Measurements from ENCODE around the gene KIF5A.
"Not testable (repeated sequence)": the region's sequence is repeated elsewhere in the genome, so short reads cannot be mapped to it uniquely, and the experiment has no call there.

Gene KIF5A

GRCh38 chr12:57618431-57618830 is 68.6 kb downstream of the KIF5A start:
- H3K4me3 Mint-ChIP-seq, ATAC-seq, DNase-seq, H3K27ac Mint-ChIP-seq, H3K9me3 Mint-ChIP-seq: not testable (repeated sequence)
- peaks cover 44% of the 10 kb centered on the region for H3K4me1 Mint-ChIP-seq
- peaks cover 99% of the 10 kb centered on the region for H3K27me3 Mint-ChIP-seq

GRCh38 chr12:57618966-57619433 is 69.2 kb downstream of the KIF5A start:
- ATAC-seq (no peak), DNase-seq (no peak)
- Mint-ChIP-seq H3K27ac (no peak overlapping the region), H3K4me1 (peaks cover 43% of the 10 kb centered on the region), H3K27me3 (peaks cover 99% of the 10 kb centered on the region), H3K4me3 (peak overlapping the region in 1 of 2 donors; percentile 61), H3K9me3 (no peaks in the 10 kb centered on the region)

GRCh38 chr12:57619434-57620244 is 69.8 kb downstream of the KIF5A start:
- Mint-ChIP-seq H3K9me3 (no peaks in the 10 kb centered on the region), H3K4me1 (peaks cover 37% of the 10 kb centered on the region), H3K4me3 (peak overlapping the region in 1 of 2 donors; percentile 61), H3K27ac (no peak overlapping the region), H3K27me3 (peaks cover 99% of the 10 kb centered on the region)
- DNase-seq = peak in 1 of 2 donors; percentile 25
- peak; percentile 47 for ATAC-seq

GRCh38 chr12:57620245-57620935 is 70.5 kb downstream of the KIF5A start:
- Mint-ChIP-seq H3K4me3 (peak overlapping the region; percentile 77 to 80), H3K9me3 (no peaks in the 10 kb centered on the region), H3K27me3 (peaks cover 100% of the 10 kb centered on the region), H3K4me1 (peaks cover 34% of the 10 kb centered on the region), H3K27ac (no peak overlapping the region)
- no peak for ATAC-seq
- no peak for DNase-seq

- Mint-ChIP-seq H3K4me1 (peaks cover 39% of the 10 kb centered on the region), H3K27me3 (peaks cover 100% of the 10 kb centered on the region), H3K4me3 (peak overlapping the region; percentile 77 to 80), H3K27ac (peak overlapping the region in 1 of 2 donors; percentile 20), H3K9me3 (no peaks in the 10 kb centered on the region)
- peak; percentile 30 for ATAC-seq
- DNase-seq = peak; percentile 20 to 35
Measured at GRCh38 chr12:57620936-57621496, 71.2 kb downstream of the KIF5A start.

GRCh38 chr12:57621497-57622292 is 71.9 kb downstream of the KIF5A start:
- H3K27ac Mint-ChIP-seq = no peak overlapping the region
- DNase-seq (peak; percentile 55 to 57), ATAC-seq (peak; percentile 80)
- H3K9me3 Mint-ChIP-seq = no peaks in the 10 kb centered on the region
- peaks cover 46% of the 10 kb centered on the region for H3K4me1 Mint-ChIP-seq
- peaks cover 100% of the 10 kb centered on the region for H3K27me3 Mint-ChIP-seq
- peak overlapping the region; percentile 77 to 80 for H3K4me3 Mint-ChIP-seq

GRCh38 chr12:57622293-57623245 is 72.7 kb downstream of the KIF5A start:
- DNase-seq = peak in 1 of 2 donors; percentile 8
- peaks cover 55% of the 10 kb centered on the region for H3K4me1 Mint-ChIP-seq
- no peak overlapping the region for H3K27ac Mint-ChIP-seq
- H3K4me3 Mint-ChIP-seq = peak overlapping the region; percentile 77 to 80
- no peaks in the 10 kb centered on the region for H3K9me3 Mint-ChIP-seq
- ATAC-seq = no peak
- peaks cover 100% of the 10 kb centered on the region for H3K27me3 Mint-ChIP-seq

GRCh38 chr12:57623385-57623784 is 73.5 kb downstream of the KIF5A start:
- Mint-ChIP-seq H3K9me3 (no peaks in the 10 kb centered on the region), H3K4me3 (no peak overlapping the region), H3K27me3 (peaks cover 100% of the 10 kb centered on the region), H3K4me1 (peaks cover 62% of the 10 kb centered on the region), H3K27ac (no peak overlapping the region)
- ATAC-seq = no peak
- DNase-seq = no peak

GRCh38 chr12:57623811-57624390 is 74.1 kb downstream of the KIF5A start:
- Mint-ChIP-seq H3K27ac (no peak overlapping the region), H3K27me3 (peaks cover 100% of the 10 kb centered on the region), H3K9me3 (no peaks in the 10 kb centered on the region), H3K4me1 (peaks cover 62% of the 10 kb centered on the region), H3K4me3 (no peak overlapping the region)
- ATAC-seq (no peak), DNase-seq (no peak)

- peaks cover 55% of the 10 kb centered on the region for H3K4me1 Mint-ChIP-seq
- H3K27me3 Mint-ChIP-seq = peaks cover 100% of the 10 kb centered on the region
- no peaks in the 10 kb centered on the region for H3K9me3 Mint-ChIP-seq
- no peak overlapping the region for H3K27ac Mint-ChIP-seq
- ATAC-seq = no peak
- no peak overlapping the region for H3K4me3 Mint-ChIP-seq
- DNase-seq = no peak
Measured at GRCh38 chr12:57624441-57625220, 74.8 kb downstream of the KIF5A start.

- H3K4me3 Mint-ChIP-seq = no peak overlapping the region
- H3K27me3 Mint-ChIP-seq = peaks cover 100% of the 10 kb centered on the region
- DNase-seq (peak in 1 of 2 donors; percentile 7), ATAC-seq (no peak)
- H3K27ac Mint-ChIP-seq = no peak overlapping the region
- peaks cover 47% of the 10 kb centered on the region for H3K4me1 Mint-ChIP-seq
- H3K9me3 Mint-ChIP-seq = no peaks in the 10 kb centered on the region
Measured at GRCh38 chr12:57625261-57626032, 75.6 kb downstream of the KIF5A start.

- Mint-ChIP-seq H3K4me1 (peaks cover 38% of the 10 kb centered on the region), H3K9me3 (no peaks in the 10 kb centered on the region), H3K27ac (no peak overlapping the region), H3K4me3 (peak overlapping the region in 1 of 2 donors; percentile 32), H3K27me3 (peaks cover 100% of the 10 kb centered on the region)
- peak in 1 of 2 donors; percentile 9 for DNase-seq
- ATAC-seq = no peak
Measured at GRCh38 chr12:57626111-57626920, 76.5 kb downstream of the KIF5A start.

Measured in stimulated activated naive CD8-positive, alpha-beta T cell treated with anti-CD3 and anti-CD28 coated beads, Interleukin-15, amount 100 ng/mL, for 72 hours (primary cell).